Activated CD8-positive, alpha-beta memory T cell treated with anti-CD3 and anti-CD28 coated beads for 1 hour (primary cell): ENCODE data around the gene ZNF316.
"Not testable (repeated sequence)": the region's sequence is repeated elsewhere in the genome, so short reads cannot be mapped to it uniquely, and the experiment has no call there.

Experiments
- DNase-seq, 2 donors: peaks; one replicate each; pipeline ENCODE4 v3.0.0-alpha.2; 2020; ENCODE audit warnings: low read depth in 1 of 2; ENCODE audit errors: extremely low read depth in 1 of 2

ZNF316 gene

DNA sequence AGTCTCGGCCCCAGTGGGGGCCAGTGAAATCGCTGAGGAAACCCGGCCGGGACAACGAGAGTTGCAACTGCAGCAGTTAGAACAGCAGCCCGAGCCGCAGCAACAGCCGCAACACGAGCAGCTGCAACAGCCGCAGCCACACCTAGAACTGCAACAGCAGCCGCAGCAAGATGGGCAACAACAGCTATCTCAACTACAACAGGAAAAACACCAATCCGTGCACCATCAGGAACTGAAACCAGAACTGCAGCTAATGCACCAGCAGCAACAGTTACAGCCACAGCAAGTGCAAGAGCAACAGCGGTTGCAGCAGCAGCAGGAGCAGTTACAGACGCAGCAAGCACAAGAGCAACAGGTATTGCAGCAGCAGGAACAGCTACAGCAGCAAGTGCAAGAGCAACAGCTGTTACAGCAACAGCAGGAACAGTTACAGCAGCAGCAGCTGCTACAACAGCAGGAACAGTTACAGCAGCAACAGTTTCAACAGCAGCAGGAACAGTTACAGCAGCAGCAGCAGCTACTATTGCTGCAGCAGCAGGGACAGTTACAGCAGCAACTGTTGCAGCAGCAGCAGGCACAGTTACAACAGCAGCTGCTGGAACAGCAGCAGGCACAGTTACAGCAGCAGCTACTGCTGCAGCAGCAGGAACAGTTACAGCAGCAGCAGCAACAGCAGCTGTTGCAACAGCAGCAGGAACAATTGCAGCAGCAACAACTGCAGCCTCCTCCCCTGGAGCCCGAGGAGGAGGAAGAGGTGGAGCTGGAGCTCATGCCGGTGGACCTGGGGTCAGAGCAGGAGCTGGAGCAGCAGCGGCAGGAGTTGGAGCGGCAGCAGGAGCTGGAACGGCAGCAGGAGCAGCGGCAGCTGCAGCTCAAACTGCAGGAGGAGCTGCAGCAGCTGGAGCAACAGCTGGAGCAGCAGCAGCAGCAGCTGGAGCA is 15.7 kb upstream of the ZNF316 start:
- DNase-seq, result no peak

DNA sequence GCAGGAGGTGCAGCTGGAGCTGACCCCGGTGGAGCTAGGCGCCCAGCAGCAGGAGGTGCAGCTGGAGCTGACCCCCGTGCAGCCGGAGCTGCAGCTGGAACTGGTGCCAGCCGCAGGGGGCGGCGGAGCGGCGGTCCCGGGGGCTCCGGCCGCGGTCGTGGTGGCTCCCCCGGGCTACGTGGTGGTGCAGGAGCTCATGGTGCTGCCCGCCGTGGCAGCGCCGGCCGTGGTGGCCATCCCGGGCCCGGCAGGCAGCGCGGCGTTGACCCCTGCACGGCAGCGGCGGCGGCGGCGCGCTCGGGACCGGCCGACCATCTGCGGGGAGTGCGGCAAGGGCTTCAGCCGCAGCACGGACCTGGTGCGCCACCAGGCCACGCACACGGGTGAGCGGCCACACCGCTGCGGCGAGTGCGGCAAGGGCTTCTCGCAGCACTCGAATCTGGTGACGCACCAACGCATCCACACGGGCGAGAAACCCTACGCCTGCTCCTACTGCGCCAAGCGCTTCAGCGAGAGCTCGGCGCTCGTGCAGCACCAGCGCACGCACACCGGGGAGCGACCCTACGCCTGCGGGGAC is 14.9 kb upstream of the ZNF316 start:
- no peak for DNase-seq

DNA sequence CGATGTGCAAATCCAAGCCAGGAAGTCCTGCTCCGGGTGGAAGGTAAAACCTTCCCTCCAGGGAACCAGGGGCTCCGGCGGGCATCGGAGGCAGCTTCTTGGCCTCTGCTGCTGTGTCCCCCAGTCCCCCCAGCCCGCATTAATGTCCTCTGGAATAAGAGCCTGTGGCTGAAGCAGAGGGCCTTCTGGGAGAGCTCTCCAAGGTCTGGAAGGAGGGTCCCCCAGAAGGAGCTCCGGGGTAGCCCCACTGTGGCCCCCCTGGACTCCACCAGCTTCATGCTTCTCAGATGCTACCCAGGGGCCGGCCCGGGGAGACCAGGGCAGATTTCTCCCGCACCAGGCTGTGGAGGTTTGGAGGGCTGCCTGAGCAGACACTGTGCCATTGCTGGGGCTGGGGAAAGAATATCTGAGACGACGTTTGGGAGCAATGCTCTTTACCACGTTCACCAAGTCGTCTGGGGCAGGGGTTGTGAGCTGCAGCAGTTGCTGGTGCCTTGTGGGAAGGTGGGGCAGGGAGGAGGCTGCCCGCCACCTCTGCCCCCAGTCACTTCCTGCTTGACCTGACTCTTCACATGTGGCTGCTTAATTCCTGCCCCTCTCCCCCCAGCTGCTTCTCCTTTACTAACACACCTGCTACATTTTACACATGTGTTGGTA is 13.4 kb upstream of the ZNF316 start:
- no peak for DNase-seq

DNA sequence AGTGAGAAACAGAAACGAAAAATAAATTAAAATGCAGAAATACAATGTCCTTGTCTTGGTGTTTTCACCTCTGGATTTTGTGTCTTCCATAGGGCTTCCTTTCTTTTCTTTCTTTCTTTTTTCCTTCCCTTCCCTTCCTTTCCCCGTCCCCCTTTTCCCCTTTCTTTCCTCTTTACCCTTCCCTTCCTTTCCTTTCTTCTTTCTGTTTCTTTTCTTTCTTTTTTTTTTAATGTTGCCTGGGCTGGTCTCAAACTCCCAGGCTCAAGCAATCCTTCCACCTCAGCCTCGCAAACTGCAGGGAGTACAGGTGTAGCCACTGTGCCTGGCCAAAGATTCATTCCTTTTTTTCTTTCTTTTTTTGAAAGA is 12.9 kb upstream of the ZNF316 start:
- no peak for DNase-seq

DNA sequence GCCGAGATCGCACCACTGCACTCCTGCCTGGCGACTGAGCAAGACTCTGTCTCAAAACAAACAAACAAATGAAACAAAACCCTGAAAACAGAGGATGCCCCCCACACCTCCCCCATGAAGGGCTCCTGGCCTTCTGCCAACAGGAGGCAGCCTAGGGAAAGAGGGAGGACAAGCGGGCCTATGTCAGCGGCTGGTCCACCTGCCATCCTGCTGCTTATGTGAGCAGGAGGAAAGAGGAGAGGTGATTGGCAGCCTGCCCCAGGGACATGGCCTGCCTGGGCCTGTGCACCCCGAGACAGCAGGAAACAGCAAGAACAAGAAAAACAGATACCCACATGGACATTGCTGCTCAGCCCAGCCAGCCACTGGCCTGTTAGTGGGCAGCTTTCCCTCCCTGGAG is 9.1 kb upstream of the ZNF316 start:
- DNase-seq, result no peak

DNA sequence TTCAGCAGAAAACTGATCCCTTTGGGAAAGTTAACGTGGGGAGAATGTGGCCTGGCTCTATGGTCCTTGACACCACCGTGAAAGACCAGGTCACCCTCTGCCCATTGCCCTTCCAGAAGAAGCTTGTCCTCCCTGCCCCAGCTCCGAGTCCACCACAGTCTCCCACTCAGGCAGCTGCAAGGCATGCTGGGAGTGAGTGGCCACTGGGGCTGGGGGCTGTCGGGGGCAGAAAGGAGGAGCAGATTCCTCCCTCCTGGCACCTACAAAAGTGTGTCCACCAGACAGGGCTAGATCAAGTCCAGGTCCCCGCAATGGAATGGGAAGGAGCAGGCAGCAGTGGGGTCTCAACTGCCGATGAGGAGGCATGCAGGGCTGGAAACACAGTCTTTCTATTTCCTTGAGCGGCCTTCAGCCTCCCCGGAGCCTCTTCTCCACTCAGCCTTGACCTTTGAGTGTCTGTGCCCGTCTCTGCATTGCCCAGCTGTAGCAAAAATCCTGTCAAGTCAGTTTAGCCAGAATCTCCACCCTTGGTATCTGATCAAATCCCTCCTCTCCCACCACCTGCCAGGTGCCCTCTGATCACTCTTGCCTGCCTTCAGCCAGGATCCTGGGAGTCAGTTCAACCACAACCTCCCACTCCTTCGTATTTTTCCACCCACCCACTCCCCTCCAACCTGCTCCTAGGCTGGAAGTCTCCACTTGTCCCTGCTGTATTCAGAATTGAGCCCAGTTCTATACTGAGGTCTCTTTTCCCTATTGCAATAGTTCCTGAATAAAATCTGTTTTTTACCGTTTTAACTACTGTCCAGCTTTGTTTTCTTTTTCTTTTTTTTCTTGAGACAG is 6.9 kb upstream of the ZNF316 start:
- no peak for DNase-seq

DNA sequence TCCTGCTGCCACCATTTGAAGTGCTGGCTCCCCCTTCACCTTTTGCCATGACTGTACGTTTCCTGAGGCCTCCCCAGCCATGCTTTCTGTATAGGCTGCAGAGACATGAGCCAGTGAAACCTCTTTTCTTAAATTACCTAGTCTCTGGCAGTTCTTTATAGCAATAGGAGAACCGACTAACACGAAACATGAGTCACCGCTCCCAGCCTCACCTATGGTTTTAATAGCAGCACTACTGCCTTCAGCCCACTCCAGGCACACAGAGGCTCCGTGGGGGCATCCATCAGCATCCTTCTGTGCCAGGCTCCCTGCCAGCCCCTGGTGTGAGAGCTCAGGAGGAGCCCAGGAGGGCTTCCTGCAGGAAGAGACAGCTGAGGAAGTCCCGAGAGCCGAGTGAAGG is 5.5 kb upstream of the ZNF316 start:
- DNase-seq, result no peak

DNA sequence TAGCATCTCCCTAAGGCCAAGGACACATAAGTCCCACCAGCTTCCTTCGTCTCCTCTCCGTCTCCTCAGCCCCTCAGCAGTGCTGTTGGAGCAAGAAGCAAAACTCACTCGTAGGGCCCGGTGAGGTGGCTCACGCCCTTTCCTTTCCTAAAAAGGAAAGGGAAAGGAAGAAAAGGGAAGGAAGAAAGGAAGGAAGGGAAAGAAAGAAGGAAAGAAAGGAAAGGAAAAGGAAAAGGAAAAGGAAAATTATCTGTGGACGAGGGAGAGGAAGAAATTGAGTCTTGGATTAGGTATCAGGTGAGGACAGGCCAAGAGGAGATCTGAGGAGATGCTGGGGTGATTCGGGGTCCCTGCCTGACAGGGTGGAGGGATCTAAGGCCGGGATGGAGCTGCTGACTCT is 3.1 kb upstream of the ZNF316 start:
- DNase-seq, result no peak

DNA sequence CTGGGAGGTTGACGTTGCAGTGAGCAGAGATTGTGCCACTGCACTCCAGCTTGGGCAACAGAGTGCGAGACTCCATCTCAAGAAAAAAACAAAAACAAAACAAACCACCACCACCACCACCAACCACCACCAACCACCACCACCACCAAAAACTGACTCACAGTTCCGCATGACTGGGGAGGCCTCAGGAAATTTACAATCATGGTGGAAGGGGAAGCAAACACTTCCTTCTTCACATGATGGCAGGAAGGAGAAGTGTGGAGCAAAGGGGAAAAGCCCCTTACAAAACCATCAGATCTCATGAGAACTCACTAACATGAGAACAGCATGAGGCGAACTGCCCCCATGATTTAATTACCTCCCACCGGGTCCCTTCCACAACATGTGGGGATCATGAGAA is 2.1 kb upstream of the ZNF316 start:
- DNase-seq, result not testable (repeated sequence)

DNA sequence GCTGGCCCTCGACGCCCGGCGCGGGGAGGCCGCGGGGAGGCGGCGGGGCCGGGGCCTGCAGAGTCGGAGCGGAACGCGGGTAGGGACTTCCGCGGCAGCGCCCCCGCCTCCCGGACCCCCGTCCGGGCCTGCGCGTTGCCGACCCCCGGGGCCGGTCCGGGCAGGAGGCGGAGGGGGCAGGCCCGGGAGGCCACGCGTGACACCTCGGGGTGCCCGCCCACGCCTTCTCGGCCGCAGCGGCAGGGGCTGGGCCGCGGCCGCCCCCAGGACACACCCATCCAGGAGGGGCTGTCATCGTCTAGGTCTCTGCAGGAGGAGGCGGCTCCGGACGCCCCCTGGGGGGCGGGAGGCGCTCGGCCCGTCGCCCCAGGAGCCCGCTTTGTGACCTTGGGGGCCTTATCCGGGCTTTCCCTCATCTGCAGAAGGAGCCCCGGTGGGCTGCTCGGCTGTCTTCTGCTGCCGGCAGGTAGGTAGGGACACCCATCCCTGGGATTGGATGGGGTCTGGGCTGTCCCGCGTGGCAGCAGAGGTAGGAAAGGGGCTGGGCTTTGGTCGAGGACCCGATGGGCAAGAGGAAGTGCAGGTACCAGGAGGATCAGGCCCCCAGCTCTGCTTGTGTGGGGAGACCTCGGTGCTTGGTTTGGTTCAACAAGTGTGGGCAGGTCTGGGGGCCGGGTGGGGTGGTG is 569 bp downstream of the ZNF316 start:
- DNase-seq, result peak; percentile 15 to 42

DNA sequence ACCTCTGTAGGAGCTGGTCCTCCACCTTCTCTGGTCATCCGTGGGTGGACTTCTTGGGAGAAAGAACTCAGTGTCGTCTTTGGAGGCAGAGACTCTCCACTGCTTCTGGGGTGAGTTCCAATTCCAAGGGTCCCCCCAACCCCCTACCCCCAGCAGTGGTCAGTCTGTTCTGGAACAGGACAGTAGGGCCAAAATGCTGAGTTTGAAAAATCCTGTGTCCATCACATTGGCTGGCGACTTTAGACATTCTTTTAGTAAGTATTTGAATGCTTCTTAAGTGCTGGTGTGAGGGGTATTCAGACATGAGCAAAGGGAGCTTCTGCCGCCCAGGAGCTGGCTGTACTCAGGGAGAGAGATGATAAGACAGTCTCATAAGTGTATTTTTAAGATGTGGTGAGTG is 1.9 kb downstream of the ZNF316 start:
- no peak for DNase-seq

DNA sequence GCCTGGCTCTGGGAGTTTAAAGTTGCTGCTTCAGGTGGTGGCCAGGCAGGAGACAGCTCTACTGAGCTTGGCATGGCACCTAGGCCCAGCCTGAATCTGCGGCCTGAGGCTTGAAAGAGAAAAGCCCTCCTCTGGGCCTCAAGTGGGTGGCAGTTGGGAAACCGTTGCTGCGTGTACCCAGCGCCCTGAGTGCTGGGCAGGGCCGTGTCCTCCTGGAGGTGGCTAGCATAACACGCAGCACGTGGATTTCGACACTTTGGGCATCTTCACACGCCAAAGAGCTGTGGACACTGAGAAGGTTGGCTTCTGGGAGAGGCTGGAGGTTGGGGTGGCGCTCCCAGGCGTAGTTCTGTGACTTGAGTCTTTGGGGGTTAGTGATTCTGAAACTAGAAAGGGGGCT is 2.5 kb downstream of the ZNF316 start:
- DNase-seq, result no peak

DNA sequence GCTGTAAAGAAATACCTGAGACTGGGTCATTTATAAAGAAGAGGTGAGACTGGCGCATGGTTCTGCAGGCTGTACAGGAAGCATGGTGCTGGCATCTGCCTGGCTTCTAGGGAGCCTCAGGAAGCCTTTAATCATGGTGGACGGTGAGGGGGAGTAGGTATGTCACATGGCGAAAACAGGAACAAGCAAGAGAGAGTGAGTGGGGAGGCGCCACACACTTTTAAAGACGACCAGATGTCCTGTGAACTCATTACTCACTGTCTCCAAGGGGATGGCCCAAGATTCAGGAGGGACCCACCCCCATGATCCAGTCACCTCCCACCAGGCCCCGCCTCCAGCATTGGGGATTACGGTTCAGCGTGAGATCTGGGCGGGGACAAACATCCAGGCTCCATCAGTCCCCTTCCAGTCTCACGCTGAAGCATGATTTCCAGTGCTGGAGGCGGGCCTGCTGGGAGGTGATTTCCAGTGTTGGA is 3.2 kb downstream of the ZNF316 start:
- no peak for DNase-seq

DNA sequence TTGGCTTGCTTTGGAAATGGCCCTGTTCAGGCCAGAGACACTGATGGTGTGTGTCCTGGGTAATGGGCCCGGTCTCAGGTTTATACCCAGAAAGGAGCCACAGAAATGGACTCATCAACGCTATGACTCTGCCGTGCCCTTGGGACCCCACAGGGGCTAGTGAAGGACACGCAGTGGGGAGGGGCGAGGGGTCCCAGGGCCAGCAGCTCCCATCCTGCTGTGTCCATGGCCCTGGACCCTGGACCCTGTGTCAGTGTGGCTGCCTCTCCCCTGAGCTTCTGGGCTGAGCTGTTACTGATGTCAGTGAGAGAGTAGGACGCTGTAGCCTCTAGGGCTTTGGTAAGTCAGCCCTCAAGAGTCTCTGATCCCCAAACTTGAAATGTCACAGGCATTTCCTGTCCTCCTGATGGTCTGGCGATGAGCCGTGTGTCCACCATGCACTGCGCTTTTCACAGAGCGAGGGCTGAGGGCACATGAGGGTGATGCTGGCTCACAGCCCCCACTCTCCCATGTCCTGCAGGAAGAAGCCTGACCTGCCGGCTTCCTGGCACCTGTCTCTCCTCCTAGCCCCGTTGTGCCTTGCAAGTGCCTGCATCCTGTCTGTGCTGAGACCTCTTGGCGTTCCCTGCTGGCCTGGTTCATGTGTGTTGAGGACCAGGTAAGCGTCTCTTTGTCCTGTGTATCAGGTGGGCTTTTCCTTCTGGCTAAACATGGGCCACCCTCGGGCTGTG is 4.4 kb downstream of the ZNF316 start:
- no peak for DNase-seq

DNA sequence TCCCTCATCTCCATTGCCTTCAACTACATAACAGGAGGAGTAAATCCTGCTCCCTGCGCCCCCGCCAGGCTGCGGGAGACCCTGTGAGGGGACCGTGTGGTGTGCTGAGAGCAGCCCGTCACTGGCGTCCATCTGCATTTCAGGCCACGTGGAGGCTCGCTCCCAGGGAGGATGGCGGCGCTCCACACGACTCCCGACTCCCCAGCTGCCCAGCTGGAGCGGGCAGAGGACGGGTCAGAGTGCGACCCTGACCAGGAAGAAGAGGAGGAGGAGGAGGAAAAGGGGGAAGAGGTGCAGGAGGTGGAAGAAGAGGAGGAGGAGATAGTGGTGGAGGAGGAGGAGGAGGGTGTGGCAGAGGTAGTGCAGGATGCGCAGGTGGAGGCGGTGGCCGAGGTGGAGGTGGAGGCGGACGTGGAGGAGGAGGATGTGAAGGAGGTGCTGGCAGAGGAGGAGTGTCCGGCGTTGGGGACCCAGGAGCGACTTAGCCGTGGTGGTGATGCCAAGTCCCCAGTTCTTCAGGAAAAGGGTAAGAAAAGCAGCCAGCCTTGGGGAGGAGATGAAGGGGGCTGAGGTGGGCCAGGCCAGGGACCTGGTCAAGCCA is 5.2 kb downstream of the ZNF316 start:
- no peak for DNase-seq

DNA sequence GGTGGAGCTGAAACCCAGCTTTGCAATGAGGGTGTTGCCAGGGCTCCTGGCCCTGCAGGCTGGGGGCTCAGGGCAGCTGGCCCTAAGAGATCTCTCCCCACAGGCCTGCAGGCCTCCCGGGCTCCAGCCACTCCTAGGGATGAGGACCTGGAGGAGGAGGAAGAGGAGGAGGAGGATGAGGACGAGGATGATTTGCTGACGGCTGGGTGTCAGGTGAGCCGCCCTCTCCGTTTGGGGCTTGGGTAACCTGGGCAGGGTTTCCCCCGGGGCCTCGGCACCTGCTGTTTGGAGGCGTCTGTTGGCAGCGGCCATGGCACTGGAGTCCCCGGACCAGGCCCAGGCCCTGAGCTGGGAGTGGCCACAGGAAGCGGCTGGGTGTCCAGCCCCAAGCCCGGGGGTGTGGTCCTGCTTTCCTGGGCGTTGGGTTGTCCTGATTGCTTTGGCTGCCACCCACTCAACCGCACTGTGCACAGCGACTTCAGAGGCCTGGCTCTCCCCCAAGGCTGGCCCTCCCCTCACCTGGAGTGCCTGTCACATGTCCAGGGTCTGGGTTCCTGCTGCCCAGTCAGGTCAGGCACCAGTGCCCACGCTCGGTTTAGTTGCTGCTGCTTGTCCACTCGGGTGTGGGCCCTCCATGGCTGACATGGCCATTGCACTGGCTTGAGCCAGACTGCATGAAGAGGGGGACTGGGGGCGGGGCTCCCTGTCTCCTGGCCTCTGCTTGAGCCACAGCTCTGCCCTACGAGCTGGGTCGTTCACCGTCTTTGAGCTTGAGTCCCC is 5.9 kb downstream of the ZNF316 start:
- DNase-seq, result no peak

DNA sequence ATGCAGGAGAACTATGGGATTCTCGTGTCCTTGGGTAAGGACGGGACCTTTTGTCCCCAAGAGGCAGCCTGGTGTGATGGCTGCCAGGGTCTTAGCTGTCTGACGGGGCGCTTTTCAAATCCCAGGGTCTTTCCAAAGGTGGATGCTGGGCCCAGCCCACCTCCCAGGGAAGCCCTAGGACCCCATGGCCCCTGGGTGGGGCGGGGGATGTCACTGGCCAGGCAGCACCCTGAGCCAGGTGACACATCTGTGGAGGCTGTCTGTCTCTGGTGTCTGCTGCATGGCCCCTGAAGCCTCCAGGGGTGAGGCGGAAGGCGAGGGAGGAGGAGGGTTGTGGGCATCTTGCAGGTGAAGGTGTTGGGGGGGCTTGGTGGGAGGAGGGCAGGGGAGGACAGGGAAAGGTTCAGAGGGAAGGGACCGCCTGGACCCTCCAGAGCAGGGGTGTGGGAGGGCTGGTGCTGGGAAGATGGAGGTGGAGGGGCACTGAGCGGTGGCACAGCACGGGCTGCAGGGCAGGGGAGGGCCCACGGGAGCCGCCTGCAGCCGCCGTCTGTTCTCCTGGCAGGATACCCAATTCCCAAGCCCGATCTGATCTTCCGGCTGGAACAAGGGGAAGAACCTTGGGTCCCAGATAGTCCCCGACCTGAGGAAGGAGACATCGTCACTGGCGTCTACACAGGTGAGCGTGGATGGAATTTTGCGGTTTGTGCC is 7.0 kb downstream of the ZNF316 start:
- DNase-seq, result no peak

DNA sequence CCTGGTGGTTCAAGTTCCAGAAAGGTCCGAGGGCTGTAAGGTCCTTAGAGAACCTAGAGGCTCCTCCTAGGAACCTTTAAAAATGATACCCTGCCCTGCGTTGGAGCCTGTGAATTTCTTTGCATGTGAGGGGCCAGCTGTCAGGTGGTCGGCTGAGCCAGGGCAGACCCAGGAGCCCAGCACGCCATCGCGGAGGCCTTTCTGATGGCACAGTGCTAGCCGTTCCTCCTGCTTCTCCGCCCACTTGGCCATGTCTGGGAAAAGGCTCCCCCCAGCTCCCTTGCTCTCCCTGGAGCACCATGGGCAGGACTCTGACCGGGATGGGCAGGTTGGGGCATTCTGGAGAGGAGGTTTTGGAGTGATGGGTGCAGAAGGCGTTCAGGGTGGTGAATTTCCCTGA is 7.6 kb downstream of the ZNF316 start:
- no peak for DNase-seq
